GM19372 (cell line): ENCODE measurements around the gene PIP4K2A.
A peak's percentile ranks its signal among the peaks of the same experiment; 100 is the strongest.

Source experiments
- ATAC-seq: cut with Tn5 transposase; IDR thresholded peaks from one replicate; pipeline ENCODE4 v1.9.1; 2021; ENCODE audit warnings: mild to moderate bottlenecking, low read depth, moderate library complexity; ENCODE audit not compliant: unreplicated experiment

The PIP4K2A gene

DNA sequence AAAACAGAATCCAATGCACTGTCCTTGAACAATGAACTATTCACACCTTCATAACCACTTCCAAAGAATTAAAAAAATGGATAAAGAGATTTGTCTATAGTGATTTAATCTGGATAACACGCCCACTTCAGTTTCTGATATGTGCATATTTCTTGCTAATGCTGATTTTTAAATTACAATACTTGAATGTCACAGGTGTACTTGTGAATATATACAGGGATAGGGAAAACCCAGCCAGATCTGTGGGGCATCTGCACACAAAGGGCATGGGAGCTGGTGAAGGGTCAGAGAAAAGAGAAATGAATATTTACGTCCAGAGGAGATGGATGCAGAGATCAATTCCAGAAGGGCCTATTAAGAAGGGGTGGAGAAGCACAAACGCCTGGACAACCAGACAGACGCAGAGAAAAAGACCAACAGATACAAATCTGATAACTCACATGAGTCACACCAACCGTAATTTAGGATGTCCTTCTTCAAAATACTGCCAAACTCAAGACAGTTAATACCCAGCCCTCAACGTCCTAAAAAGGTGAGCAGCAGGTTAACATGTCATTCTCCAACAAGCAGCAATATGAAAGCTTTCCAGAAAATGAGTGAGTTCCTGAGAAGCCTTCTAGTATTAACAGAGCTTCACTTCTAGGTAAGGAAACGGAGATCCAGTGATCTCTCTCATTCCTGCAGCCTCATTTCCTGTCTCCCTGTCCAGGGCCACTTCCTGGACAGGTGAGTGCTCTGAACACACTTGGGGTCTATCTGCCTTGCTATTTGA is 41.9 kb downstream of the PIP4K2A start:
- no peak for ATAC-seq

DNA sequence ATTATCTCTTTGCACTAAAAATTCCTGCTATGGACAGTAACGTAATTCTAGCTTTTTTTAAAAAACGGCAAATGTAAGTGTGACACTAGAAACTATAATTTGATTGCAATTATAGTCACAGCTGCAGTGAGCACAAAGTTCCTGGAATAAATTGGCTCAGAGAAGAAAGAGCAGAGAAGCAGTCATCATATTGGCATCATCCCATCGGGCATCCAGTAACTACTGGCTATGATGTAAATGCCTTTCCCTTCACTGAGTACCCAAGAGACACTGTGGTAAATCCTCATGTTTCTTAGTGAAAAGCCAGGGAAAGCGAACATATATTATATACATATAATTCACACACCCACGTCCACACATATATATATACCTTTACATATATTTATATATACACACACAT is 43.6 kb downstream of the PIP4K2A start:
- no peak for ATAC-seq

DNA sequence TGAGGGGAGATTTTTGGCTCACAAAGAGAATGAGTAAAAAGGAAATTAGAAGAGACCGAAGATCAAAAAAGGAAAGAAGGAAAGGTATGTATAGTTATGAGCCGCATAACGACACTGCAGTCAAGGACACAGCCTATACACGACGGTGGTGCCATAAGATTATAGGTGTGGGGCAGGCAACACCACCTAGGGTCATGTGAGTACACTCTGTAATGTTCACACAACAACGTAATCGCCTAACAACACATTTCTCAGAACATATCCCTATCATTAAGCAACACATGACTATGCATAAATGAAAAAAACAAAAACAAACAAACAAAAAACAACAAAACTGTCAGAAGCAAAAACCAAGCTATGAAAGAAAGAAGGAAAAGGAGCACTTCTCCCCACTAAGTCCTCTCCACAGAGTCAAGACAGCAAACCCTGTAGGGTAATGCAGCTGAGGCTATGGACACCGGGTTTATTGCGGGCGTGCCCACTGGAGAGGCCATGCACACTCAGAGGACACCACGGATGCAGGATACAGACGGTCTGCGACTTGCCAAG is 45.1 kb downstream of the PIP4K2A start:
- ATAC-seq: no peak

DNA sequence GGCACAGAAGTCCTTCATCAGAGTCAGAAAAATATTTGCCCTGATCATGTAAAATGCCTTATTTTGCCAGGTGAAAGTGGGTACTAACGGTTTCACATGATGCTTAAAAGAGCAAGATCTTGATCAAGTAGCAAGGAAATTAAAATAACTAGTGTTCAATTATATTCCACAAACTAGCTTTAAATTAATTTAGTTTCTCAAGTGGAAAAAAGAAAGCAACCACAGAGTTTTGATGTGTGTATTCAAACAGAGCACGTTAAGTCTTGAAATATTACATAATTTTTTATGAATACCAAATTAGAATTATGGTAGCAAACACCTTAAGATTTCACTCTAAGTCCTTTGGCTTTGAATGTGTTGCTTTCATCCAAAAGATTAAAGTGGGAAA is 47.3 kb downstream of the PIP4K2A start:
- ATAC-seq: no peak

DNA sequence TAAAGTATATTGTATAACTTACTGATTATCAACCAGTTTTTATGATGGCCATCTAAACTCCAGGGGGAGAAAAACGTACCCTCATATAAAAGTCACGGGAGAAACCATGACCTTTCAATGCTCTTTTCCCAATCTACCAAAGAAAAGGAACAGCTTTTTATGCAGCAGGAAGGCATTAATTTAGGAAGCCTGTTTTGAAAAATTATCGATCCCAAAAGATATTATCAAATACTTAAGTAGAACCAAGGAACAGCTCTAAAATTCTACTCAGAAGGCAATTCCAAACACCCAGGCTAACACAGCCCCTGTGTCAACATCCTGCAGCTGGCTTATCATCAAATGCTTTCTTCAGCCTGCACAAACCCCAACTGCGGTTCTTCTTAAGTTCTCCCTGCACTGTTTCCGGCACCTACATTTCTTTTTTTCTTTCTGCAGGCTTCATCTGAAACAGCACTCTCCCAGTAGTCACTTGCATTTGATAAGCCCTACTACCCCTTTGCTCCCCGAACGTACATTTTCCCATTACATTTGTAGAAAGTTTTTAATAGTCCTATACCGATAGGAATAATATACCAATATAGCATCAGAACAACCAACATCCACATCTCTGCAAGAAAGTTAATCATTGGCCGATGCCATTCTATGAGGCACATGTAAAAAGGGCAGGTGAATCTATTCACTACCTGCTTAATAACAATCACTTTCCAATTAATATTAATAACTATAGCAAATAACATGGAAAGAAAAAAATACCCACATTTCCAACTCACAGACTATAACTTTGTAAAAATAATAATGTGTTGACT is 47.9 kb downstream of the PIP4K2A start:
- peak; percentile 76 for ATAC-seq

DNA sequence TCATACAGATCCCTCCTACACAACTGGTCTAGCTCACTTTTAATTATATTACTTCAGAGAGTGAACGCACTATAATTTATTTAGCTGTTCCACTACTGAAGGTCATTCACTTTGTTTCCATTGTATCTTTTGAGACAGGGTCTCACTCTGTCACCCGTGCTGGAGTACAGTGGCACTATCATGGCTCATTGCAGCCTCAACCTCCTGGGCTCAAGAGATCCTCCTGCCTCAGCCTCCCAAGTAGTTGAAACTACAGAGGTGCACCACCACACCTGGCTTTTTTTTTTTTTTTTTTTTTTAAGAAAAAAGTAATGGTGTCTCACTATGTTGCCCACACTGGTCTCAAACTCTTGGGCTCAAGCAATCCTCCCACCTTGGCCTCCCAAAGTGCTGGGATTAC is 49.0 kb downstream of the PIP4K2A start:
- ATAC-seq: no peak

DNA sequence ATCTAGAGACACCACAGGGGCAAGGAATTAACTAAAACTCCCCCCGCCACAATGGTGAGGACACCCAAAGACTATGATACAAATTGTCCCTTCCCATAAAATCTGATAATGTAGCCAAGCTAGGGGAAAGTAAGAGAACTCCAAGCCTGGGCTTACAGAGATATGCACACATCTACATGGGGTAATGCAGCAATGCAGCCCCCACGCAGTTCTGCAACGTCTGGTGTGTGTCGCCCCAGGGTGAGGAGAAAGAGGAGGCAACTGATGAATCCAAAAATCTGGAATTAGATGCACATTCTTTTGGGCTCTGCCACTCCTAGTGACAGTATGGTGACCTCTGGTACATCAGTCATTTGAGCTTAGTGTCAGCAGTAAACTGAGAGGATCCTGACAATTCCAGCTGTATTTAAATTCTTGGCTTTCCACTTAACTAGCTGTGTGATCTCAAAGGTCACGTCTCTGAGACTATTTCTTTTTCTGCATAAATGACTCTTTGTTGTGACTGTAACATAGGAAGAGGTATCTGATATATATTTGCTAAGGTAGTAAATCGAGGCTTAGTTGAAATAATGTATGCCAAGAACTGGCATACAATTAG is 51.5 kb downstream of the PIP4K2A start:
- no peak for ATAC-seq

DNA sequence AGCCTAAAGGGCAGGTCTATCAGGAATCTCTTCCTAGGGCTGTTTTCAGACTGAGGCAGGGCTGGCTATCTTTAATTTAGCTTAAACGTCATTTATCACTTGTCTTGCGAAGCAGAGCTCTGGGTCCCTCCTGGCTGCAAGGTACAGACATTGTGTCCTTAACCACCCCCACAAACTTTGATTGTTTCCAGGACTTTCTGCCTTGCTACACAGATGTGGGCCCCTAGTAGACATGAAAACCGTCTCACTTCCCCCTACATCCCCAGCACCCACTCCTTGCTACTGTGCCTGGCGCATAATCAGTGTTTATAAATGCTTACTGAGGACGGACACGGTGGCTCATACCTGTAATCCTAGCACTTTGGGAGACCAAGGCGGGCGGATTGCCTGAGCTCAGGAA is 54.5 kb downstream of the PIP4K2A start:
- no peak for ATAC-seq

DNA sequence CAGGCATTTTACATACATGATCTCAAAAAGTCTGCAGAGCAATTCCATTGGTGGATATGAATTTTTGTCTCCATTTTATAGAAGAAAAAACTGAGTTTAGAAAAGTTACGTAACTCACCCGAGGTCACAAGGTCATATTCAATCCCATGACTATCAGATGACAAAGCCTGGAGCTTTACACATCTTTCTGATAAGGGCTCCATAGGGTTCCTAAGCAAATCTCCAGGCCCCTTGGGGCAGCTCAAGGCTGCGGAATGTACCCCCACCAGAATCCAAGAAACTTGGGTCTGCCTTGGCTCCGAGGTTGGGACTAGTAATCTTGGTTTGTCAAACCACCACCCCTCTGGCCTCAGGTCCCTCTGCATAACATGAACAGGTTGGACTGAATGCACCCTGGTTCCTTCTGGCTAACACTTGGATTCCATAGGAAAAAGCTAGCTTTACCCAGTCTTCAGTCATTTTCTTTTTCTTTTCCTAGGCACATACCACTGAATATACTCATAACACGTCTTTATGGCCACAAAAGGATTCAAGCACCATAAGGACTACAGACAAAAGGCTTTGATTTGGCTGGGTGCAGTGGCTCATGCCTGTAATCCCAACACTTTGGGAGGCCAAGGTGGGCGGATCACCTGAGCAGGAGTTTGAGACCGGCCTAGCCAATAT is 55.5 kb downstream of the PIP4K2A start:
- no peak for ATAC-seq

DNA sequence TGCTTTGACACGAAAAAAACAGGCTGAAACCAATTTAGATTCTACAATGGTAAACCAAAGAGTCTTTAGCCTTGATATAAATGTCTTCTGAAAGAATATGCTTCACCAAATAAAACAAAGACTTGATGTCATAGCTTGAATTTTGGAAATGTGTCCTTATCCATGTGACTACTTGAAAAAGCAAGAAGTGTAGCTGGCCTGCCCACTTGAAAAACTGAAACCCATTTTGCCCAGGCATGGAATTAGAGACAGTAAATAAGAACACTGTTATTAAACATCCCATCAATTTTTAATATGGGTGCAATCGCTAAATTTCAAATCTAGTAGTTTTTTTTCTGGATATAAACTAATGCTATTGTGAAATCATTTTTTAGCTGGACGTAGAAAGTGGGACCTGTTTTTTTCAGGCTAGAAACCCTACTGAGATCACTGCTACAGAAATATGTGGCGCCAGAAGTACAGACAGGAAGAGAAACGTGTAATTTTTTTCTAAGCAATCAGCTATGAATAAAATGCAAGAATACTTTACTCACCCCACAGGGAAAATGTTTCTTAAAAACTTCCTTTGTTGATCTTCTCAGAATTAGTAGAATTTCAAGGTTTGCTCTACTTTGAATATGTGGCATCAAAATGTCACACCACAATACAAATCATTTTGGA is 56.7 kb downstream of the PIP4K2A start:
- ATAC-seq: no peak

DNA sequence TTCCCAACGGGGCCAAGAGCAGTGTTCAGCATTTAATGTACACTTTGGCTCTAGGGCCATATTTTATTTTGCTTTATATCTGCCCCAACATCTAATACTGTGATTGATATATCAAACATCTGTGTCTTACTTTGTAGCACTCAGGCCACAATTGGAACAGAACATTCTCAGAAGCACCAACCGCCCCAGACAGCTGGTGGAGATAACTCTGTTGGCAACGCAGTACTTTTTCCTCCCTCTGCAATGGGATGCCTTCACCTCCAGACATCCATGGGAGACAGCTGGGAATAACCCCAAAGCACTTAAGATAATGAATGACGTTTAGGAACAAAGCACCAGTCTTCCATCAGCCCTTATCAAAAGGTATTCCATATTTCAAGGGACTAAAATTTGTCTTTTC is 57.4 kb downstream of the PIP4K2A start:
- no peak for ATAC-seq

DNA sequence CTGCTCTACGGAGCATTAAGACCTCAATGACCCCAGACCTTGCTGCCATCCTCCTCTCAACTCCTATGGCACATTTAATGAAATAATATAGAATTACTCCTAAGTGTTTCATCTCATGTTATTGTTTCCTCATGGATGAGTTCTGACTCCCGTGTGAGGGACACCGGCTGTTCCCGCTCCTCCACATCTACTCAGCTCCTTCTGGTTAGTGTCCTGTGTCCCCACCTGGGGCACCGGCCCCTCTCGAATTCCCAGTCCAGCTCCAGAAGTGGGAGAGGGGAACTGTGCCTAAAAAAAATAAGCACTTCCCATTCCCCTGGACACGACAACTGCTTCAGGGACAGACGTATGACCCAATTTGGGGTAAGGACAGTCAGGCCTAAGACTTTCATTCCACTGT is 58.3 kb downstream of the PIP4K2A start:
- no peak for ATAC-seq

DNA sequence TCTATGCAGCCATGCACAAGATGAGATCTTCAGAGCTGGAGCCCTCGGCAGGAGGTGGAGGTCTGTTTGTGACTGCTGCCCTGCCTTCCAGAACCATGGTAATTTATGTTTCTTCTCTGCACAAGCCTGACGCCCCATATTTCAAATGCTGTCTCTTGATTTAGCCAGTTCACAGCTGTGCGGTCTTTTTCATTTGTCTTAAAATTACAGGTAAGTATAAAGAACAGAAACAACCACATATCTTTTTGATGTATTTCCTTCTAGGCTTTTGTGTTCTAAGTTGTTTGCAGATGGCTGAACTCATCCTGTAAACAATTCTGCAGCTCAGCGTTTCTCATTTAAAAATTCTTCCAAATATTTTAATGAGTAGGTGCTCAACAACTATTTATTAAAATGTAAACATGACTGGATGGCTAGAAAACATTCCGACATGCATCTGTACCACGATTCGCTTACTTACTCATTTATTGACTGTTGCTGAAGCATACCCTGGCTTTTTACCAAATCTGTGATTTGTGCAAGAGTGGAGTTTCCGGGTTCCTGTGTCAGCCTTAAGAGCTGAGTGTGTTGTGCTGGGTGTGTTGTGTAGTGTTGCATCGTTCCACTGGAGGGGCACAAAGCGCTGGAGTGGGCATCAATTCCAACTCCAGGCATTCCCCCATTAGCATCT is 58.9 kb downstream of the PIP4K2A start:
- no peak for ATAC-seq

DNA sequence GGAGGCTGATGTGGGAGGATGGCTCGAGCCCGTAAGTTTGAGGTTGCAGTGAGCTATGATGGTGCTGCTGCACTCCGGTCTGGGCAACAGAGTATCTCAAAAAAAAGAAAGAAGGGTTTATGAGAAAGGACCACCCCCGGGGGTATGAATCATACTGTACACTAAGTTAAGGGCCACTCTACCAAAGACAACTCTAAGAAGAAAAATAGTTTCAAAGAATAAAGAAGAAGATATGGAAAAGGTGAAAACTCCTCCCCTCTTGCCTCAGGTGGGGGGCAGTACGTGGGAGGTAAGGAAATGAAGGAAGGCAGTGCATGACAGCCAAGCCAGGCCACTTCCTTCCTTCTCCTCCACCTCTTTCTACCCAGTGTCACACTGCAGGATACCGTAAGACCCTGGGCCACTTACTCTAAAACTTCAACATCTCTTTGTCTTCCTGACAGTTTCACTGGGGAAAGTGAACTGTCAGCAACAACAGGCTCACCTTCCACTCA is 61.3 kb downstream of the PIP4K2A start:
- no peak for ATAC-seq

DNA sequence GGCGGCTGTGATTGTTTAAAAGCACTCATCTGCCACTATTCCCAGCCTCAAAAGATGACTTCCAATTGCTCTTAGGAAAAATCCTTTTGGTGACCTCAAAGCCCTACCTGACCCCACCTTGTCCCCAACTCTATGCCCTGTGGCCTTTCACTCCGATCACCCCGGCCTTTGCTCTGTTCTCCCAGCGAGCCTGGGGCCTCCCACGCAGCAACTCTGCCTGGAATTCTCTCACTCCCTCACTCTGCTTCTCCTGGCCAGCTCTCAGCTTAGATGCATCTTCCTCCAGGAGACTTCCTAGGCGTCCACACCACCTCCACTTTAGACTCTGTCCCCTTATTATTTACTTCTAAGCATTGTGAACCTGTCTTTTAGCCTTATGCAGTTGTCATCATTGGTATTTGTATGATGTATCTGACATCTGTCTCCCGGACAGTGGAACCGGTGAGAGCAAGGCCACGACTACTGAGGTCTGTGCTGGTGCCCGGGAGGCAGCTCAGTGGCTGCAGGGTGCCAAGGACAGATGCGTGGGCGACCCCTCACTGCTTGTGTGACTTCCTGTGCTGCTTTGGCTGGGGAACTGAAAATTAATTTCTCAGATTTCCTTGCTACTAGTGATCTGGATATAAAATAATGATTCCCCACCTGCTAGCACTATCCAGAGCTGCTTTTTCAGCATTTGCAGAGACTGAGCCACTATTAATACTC is 63.0 kb downstream of the PIP4K2A start:
- ATAC-seq: no peak

DNA sequence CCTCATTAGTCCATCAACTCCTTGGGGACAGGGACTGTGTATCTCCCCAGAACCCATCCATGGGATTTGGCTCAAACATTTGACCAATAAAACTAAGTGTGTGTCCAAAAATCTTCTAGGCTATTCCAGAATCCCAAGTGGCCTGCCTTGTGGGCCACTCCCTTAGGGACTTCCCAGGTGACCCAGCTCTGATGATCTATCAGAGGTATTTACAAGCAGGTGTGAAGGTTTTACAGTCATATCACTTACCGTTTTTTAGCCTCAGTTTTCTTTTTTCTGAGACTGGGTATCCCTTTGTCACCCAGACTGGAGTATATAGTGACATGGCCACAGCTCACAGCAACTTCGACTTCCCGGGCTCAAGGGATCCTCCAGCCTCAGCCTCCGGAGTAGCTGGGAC is 64.4 kb downstream of the PIP4K2A start:
- ATAC-seq: no peak

DNA sequence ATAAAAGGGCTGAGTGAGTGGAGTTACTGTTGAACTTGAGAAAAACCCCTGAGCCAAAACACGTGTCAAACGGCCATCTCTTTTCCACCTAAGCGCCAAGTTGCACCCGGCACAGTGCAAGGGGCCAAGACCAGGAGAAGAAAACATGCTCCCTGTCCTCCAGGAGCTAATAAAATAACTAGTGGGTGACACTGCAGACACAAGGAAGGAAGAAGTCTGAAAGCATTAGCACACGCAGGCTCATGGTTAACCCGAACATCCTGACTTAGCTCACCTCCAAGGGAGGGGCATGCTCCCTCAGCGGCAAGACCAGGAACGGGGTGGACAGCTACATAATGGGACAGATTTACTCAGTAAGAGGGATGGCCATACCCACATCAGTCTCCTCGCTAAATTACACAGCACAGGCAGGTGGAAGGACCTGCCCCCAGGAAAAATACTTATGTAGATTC is 65.0 kb downstream of the PIP4K2A start:
- ATAC-seq: no peak

DNA sequence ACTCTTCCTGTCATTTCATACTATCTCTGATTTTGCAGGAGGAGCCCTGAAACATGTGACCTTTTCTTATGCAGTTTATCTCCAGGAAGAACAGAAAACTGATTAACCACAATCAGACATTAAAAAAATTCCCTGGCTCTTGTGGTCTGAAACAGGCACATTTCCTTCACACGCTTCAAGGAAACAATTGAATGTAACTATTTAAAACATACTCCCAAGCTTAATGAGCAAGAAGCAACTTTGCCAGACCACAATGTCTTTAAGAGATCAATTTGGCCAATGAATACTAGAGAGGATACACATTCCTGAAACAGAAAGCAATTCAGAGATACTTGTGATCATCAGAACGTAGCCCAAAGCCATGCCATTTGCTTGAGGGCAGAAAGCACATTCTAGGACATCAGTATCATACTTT is 65.8 kb downstream of the PIP4K2A start:
- no peak for ATAC-seq

DNA sequence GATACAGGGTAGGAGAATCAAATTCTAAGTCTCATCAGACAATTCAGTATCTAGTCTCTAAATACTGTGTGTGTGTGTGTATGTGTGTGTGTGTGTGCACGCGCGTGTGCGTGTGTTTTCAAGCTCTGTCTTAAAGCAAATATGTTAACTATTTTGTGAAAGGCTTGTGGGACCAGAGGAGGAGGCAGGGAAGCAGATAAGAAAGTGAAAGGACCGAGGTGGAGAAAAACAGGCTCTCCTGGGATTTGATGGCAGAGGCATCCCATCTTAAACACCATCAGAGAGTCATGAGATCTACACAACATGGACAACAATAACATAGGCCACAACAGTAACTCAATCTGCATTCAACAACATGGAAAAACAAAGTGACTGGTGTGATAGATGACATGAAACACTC is 67.1 kb downstream of the PIP4K2A start:
- ATAC-seq: no peak
